Loucy (cell line): Measurements from ENCODE around the gene GNB1.

ENCODE experiments used
- H2AFZ ChIP-seq: fragments of 200-600 bp; sonication (generic); 2 replicates; pipeline ENCODE4 v1.6.0; 2016; ENCODE audit warnings: antibody characterized with exemption, mild to moderate bottlenecking, low read length, moderate library complexity
- H3F3A ChIP-seq: fragments of 200-600 bp; 2 replicates; pipeline ENCODE4 v1.6.0; 2016; ENCODE audit warnings: antibody characterized with exemption, low read depth, mild to moderate bottlenecking
- H3K27me3 ChIP-seq: fragments of 200-600 bp; sonication (generic); 2 replicates; pipeline ENCODE4 v1.6.1; 2014; ENCODE audit warnings: low read length, mild to moderate bottlenecking; ENCODE audit not compliant: insufficient read depth, poor library complexity, severe bottlenecking
- H3K36me3 ChIP-seq: fragments of 200-600 bp; sonication (generic); 2 replicates; pipeline ENCODE4 v1.6.1; 2016; ENCODE audit warnings: low read length; ENCODE audit not compliant: insufficient read depth
- H3K4me1 ChIP-seq: fragments of 200-600 bp; sonication (generic); 2 replicates; pipeline ENCODE4 v1.5.1; 2014; ENCODE audit warnings: low read length, mild to moderate bottlenecking; ENCODE audit not compliant: insufficient read depth, poor library complexity, severe bottlenecking
- H3K4me2 ChIP-seq: fragments of 200-600 bp; sonication (generic); 2 replicates; pipeline ENCODE4 v1.6.0; 2014; ENCODE audit warnings: antibody characterized with exemption, low read length, low read depth, mild to moderate bottlenecking; ENCODE audit not compliant: poor library complexity, severe bottlenecking
- H3K4me3 ChIP-seq: fragments of 200-600 bp; sonication (generic); 2 replicates; pipeline ENCODE4 v1.5.1; 2014; ENCODE audit warnings: low read length, mild to moderate bottlenecking, mixed read lengths; ENCODE audit not compliant: poor library complexity, severe bottlenecking
- H3K79me2 ChIP-seq: fragments of 200-600 bp; sonication (generic); 2 replicates; pipeline ENCODE4 v1.6.1; 2014; ENCODE audit warnings: low read length; ENCODE audit not compliant: insufficient read depth
- H3K9ac ChIP-seq: fragments of 200-600 bp; sonication (generic); 2 replicates; pipeline ENCODE4 v1.6.0; 2014; ENCODE audit warnings: mild to moderate bottlenecking, low read depth, low read length, moderate library complexity; ENCODE audit not compliant: poor library complexity, severe bottlenecking
- H3K9me2 ChIP-seq: fragments of 200-600 bp; sonication (generic); replicated peaks from 2 replicates; pipeline ENCODE4 v1.6.1; 2016; ENCODE audit warnings: low read depth, low read length, mixed read lengths
- H3K9me3 ChIP-seq: fragments of 200-600 bp; sonication (generic); 2 replicates; pipeline ENCODE4 v1.6.1; 2014; ENCODE audit warnings: mild to moderate bottlenecking, antibody characterized with exemption, low read length, low read depth; ENCODE audit not compliant: insufficient read depth
- H4K20me1 ChIP-seq: fragments of 200-600 bp; sonication (generic); 2 replicates; pipeline ENCODE4 v1.6.0; 2014; ENCODE audit warnings: antibody characterized with exemption, low read length, mild to moderate bottlenecking; ENCODE audit not compliant: insufficient read depth, poor library complexity, severe bottlenecking
- EZH2phosphoT487 ChIP-seq: fragments of 200-600 bp; IDR thresholded peaks from 2 replicates; pipeline ENCODE4 v1.6.1; 2018; ENCODE audit warnings: antibody characterized with exemption, mild to moderate bottlenecking, moderate library complexity, borderline replicate concordance
- TF ChIP-seq, protein P1 (sequence below): fragments of 200-600 bp; sonication (generic); conservative IDR thresholded peaks from 2 replicates; pipeline ENCODE4 v1.5.1; 2014; ENCODE audit warnings: mild to moderate bottlenecking, antibody characterized with exemption, low read length

Gene GNB1

DNA sequence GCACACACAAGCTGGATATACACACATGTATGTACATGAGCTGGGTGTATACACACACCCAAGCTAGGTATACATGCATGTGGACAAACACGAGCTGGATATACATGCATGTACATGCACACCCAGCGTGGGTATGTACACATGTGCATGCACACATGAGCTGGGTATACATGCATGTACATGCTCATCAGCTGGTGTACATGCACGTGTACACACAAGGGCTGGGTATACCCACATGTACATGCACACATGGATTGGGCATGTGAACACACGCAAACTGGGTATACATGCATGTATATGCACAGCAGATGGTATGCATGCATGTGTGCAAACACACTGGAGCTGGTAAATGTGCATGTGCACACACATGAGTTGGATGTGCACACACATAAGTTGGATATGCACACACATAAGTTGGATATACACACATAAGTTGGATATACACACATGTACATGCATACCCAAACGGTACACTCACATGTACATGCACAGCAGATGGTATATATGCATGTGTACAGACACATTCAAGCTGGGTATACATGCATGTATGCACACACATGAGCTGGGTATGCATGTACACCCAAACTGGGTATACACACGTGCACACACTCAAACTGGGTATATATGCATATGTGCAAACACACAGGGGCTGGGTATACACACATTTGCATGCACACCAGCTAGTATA lies 7.5 kb upstream of the GNB1 start:
- Histone ChIP-seq H3K9ac (peak overlapping the region; percentile 69), H3K27me3 (no peaks in the 10 kb centered on the region), H3K4me1 (peaks cover 63% of the 10 kb centered on the region), H3F3A (no peaks in the 10 kb centered on the region), H3K9me3 (no peaks in the 10 kb centered on the region), H4K20me1 (no peaks in the 10 kb centered on the region), H3K36me3 (no peaks in the 10 kb centered on the region), H3K4me2 (no peak overlapping the region), H2AFZ (no peak overlapping the region), H3K9me2 (no peaks in the 10 kb centered on the region), H3K4me3 (no peak overlapping the region), H3K79me2 (peaks cover 2% of the 10 kb centered on the region; the same call in 1 of the 2 replicates)
- TF ChIP-seq, protein P1, sequence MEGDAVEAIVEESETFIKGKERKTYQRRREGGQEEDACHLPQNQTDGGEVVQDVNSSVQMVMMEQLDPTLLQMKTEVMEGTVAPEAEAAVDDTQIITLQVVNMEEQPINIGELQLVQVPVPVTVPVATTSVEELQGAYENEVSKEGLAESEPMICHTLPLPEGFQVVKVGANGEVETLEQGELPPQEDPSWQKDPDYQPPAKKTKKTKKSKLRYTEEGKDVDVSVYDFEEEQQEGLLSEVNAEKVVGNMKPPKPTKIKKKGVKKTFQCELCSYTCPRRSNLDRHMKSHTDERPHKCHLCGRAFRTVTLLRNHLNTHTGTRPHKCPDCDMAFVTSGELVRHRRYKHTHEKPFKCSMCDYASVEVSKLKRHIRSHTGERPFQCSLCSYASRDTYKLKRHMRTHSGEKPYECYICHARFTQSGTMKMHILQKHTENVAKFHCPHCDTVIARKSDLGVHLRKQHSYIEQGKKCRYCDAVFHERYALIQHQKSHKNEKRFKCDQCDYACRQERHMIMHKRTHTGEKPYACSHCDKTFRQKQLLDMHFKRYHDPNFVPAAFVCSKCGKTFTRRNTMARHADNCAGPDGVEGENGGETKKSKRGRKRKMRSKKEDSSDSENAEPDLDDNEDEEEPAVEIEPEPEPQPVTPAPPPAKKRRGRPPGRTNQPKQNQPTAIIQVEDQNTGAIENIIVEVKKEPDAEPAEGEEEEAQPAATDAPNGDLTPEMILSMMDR: no peak
- TF ChIP-seq EZH2phosphoT487: no peak

DNA sequence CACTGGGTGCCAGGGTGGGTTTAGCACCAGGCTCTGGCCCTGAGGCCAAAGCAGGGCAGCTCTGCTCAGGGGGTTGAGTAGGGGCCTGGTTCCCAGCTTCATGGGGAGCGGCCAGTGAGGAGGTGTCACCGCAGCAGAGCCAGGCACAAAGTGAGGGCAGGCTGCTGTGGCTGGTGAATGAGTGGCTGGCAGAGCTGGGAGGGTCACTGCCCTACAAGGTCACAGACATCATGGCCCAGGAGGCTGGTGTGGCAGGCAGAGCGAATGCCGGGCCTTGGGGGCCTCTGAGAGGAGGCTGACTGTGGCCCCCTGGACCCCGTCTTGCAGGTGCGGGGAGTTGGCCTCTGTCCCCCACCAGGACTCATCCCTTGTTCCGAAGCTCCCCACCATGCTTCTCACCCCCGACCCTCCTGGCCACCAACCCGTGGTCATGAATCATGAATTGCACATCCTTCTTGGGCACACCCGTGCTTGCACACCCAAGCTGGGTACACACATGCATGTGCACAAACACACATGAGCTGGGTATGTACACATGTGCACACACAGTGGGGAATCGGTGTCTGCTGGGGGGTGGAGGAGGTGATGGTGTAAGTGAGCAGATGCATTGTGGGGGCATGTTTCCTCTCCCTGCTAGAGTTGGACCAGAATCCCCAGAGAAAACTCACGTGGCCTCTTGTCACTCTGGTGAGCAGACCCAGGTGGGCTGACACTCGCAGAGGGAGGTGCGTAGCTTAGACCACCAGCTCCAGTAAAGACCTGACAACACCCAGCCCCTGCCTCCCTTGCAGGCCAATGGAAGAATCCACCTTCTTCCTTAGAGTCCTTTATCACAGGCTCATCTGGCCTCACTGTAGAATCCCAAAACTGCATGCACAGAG lies 4.8 kb upstream of the GNB1 start:
- no peaks in the 10 kb centered on the region for H3K9me3 ChIP-seq
- TF ChIP-seq, protein P1: no peak
- no peak for TF ChIP-seq EZH2phosphoT487
- H3K9ac ChIP-seq: peak overlapping the region; percentile 7
- peaks cover 19% of the 10 kb centered on the region for H3K79me2 ChIP-seq
- peak overlapping the region; percentile 35 for H3K4me2 ChIP-seq
- H3K27me3 ChIP-seq: no peaks in the 10 kb centered on the region
- H4K20me1 ChIP-seq: no peaks in the 10 kb centered on the region
- H3K4me1 ChIP-seq: peaks cover 64% of the 10 kb centered on the region
- no peaks in the 10 kb centered on the region for H3F3A ChIP-seq
- no peak overlapping the region for H3K4me3 ChIP-seq
- no peaks in the 10 kb centered on the region for H3K9me2 ChIP-seq
- no peak overlapping the region for H2AFZ ChIP-seq
- no peaks in the 10 kb centered on the region for H3K36me3 ChIP-seq

DNA sequence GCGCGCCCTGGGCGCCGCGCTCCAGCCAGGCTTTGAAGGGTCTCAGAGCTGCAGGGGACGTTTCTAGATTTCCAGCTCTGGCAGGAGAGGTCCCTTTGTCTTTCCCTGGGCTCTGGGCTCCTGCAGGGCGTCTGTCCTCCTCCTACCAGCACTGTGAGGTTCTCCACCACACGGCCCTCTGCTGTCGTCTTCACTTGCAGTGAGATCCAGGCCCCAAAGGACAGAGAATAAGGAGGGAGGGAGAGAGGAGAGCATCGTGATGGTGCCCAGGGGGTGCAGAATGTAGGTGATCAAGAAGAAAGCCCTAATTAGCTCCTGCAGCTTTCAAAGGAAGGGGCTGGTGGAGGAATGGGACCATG lies 4.2 kb upstream of the GNB1 start:
- Histone ChIP-seq H3F3A (no peaks in the 10 kb centered on the region), H3K9me3 (no peaks in the 10 kb centered on the region), H3K9ac (peak overlapping the region; percentile 7), H4K20me1 (no peaks in the 10 kb centered on the region), H3K4me1 (peaks cover 62% of the 10 kb centered on the region), H3K27me3 (peaks cover 1% of the 10 kb centered on the region), H3K9me2 (no peaks in the 10 kb centered on the region), H2AFZ (no peak overlapping the region), H3K36me3 (no peaks in the 10 kb centered on the region), H3K79me2 (peaks cover 24% of the 10 kb centered on the region), H3K4me2 (no peak overlapping the region), H3K4me3 (no peak overlapping the region)
- TF ChIP-seq, protein P1: no peak
- TF ChIP-seq EZH2phosphoT487: no peak
